Endothelial cell (in vitro differentiated cells): ENCODE data around the gene UCP3. TPM values are rescaled to one million over a fixed set of nuclear protein-coding genes. Genes with fewer than 3 reads are reported as not detected.

Experiments used
- DNase-seq: peaks from one replicate; pipeline ENCODE4 v3.0.0; 2021; ENCODE audit warnings: low spot score
- H3K27ac Mint-ChIP-seq: one replicate; pipeline ENCODE4 v1.8.0; 2021; ENCODE audit warnings: mixed read lengths, inconsistent platforms; ENCODE audit not compliant: unreplicated experiment
- H3K27me3 Mint-ChIP-seq: one replicate; pipeline ENCODE4 v1.8.0; 2021; ENCODE audit warnings: mild to moderate bottlenecking, moderate library complexity, mixed read lengths, inconsistent platforms; ENCODE audit not compliant: unreplicated experiment
- H3K36me3 Mint-ChIP-seq: one replicate; pipeline ENCODE4 v1.8.0; 2021; ENCODE audit warnings: mild to moderate bottlenecking, low read depth, mixed read lengths, inconsistent platforms; ENCODE audit not compliant: unreplicated experiment
- H3K4me1 Mint-ChIP-seq: one replicate; pipeline ENCODE4 v1.8.0; 2021; ENCODE audit warnings: mild to moderate bottlenecking, mixed read lengths, inconsistent platforms; ENCODE audit not compliant: unreplicated experiment
- H3K4me3 Mint-ChIP-seq: one replicate; pipeline ENCODE4 v1.8.0; 2021; ENCODE audit warnings: mild to moderate bottlenecking, mixed read lengths, inconsistent platforms; ENCODE audit not compliant: unreplicated experiment
- H3K9me3 Mint-ChIP-seq: one replicate; pipeline ENCODE4 v1.8.0; 2021; ENCODE audit warnings: mixed read lengths, inconsistent platforms; ENCODE audit not compliant: unreplicated experiment
- CTCF ChIP-seq: fragments of 200-600 bp; sonication (generic); IDR thresholded peaks from one replicate; pipeline ENCODE4 v1.5.0; 2021; ENCODE audit warnings: antibody characterized with exemption; ENCODE audit not compliant: unreplicated experiment
- total RNA-seq: library from RNA; stranded (reverse); fragmentation: NEBNext Ultra II Directional; extraction: Animal tissue kit (Norgen Biotek cat#: 25700); gene quantifications from one replicate; pipeline ENCODE4 v1.2.1, GENCODE V29; 2021; ENCODE audit not compliant: unreplicated experiment

The UCP3 gene
- total RNA-seq, 1 donor from 2014 or later = 1.6 TPM

- H3K27ac Mint-ChIP-seq = no peak overlapping the region
- peaks cover 5% of the 10 kb centered on the region for H3K36me3 Mint-ChIP-seq
- no peak for TF ChIP-seq CTCF
- no peak for DNase-seq
- no peaks in the 10 kb centered on the region for H3K9me3 Mint-ChIP-seq
- H3K4me1 Mint-ChIP-seq = no peaks in the 10 kb centered on the region
- H3K4me3 Mint-ChIP-seq = no peak overlapping the region
- H3K27me3 Mint-ChIP-seq = no peaks in the 10 kb centered on the region
Measured at GRCh38 chr11:73997120-73997770, 11.6 kb downstream of the UCP3 start.

GRCh38 chr11:73996161-73996747 lies 12.6 kb downstream of the UCP3 start:
- Mint-ChIP-seq H3K4me3 (no peak overlapping the region), H3K9me3 (no peaks in the 10 kb centered on the region), H3K36me3 (peaks cover 2% of the 10 kb centered on the region), H3K27me3 (peaks cover 1% of the 10 kb centered on the region), H3K27ac (no peak overlapping the region), H3K4me1 (no peaks in the 10 kb centered on the region)
- no peak for DNase-seq
- no peak for TF ChIP-seq CTCF

GRCh38 chr11:73995731-73996130 lies 13.2 kb downstream of the UCP3 start:
- Mint-ChIP-seq H3K4me3 (no peak overlapping the region), H3K36me3 (no peaks in the 10 kb centered on the region), H3K27me3 (peaks cover 1% of the 10 kb centered on the region), H3K27ac (peak overlapping the region; percentile 73), H3K4me1 (peaks cover 2% of the 10 kb centered on the region), H3K9me3 (no peaks in the 10 kb centered on the region)
- no peak for TF ChIP-seq CTCF
- DNase-seq = no peak

- no peaks in the 10 kb centered on the region for H3K9me3 Mint-ChIP-seq
- no peak overlapping the region for H3K27ac Mint-ChIP-seq
- H3K4me1 Mint-ChIP-seq = peaks cover 2% of the 10 kb centered on the region
- H3K4me3 Mint-ChIP-seq = no peak overlapping the region
- no peak for DNase-seq
- no peaks in the 10 kb centered on the region for H3K36me3 Mint-ChIP-seq
- no peak for TF ChIP-seq CTCF
- peaks cover 1% of the 10 kb centered on the region for H3K27me3 Mint-ChIP-seq
Measured at GRCh38 chr11:73995247-73995646, 13.6 kb downstream of the UCP3 start.

GRCh38 chr11:73991471-73992006 lies 17.3 kb downstream of the UCP3 start:
- Mint-ChIP-seq H3K4me1 (peaks cover 2% of the 10 kb centered on the region), H3K27ac (no peak overlapping the region), H3K4me3 (no peak overlapping the region), H3K9me3 (no peaks in the 10 kb centered on the region), H3K27me3 (peaks cover 1% of the 10 kb centered on the region), H3K36me3 (no peaks in the 10 kb centered on the region)
- TF ChIP-seq CTCF = no peak
- DNase-seq = no peak
